IMR-90 (cell line): ENCODE data around the gene NT5C1A. TPM values are rescaled to one million over a fixed set of nuclear protein-coding genes. Genes with fewer than 3 reads are reported as not detected.

Experiments used
- ATAC-seq: fragments of 200-7000 bp; cut with Tn5 transposase; 2 replicates; pipeline ENCODE4 v1.9.1; 2020; ENCODE audit warnings: low read depth, mild to moderate bottlenecking, moderate library complexity
- BruUV-seq: library from RNA; stranded (reverse); fragments of 400-500 nt; replicated peaks from 2 replicates; lab custom pipeline; 2021; lab: Mats Ljungman, UMichigan
- CTCF ChIA-PET: fragments of 300-600 bp; formaldehyde crosslinking; extraction: SDS; loops from one replicate; lab custom pipeline; 2021; ENCODE audit warnings: antibody characterized with exemption; lab: Yijun Ruan, JAX
- POLR2A ChIA-PET: fragments of 300-600 bp; sonication (Branson Sonifier 250); formaldehyde crosslinking; loops from one replicate; lab custom pipeline; 2022; ENCODE audit warnings: antibody characterized with exemption; ENCODE audit not compliant: unreplicated experiment; lab: Charles Lee
- DNase-seq: peaks from one replicate; pipeline ENCODE4 v3.0.0; 2013
- H2AFZ ChIP-seq: replicated peaks from 2 replicates; pipeline ENCODE3; 2013; ENCODE audit warnings: low read length, mild to moderate bottlenecking; ENCODE audit not compliant: poor library complexity
- H2AK5ac ChIP-seq: 2 replicates; pipeline ENCODE4 v1.6.1; 2013; ENCODE audit warnings: low read depth, low read length, inconsistent platforms
- H2AK9ac ChIP-seq: replicated peaks from 2 replicates; pipeline ENCODE3; 2013; ENCODE audit warnings: mild to moderate bottlenecking, low read depth, low read length, moderate library complexity; ENCODE audit not compliant: poor library complexity
- H2BK120ac ChIP-seq: 2 replicates; pipeline ENCODE4 v1.6.1; 2013; ENCODE audit warnings: low read depth, low read length, inconsistent platforms
- H2BK15ac ChIP-seq: 3 replicates; pipeline ENCODE4 v1.6.1; 2013; ENCODE audit warnings: low read depth, low read length, inconsistent platforms
- H2BK20ac ChIP-seq: 2 replicates; pipeline ENCODE4 v1.6.1; 2013; ENCODE audit warnings: low read depth, mild to moderate bottlenecking, inconsistent platforms, low read length, moderate library complexity
- H2BK5ac ChIP-seq: 2 replicates; pipeline ENCODE4 v1.6.1; 2013; ENCODE audit warnings: mild to moderate bottlenecking, low read depth, low read length, inconsistent platforms; ENCODE audit not compliant: poor library complexity, severe bottlenecking
- H3K14ac ChIP-seq: replicated peaks from 2 replicates; pipeline ENCODE4 v1.6.1; 2013; ENCODE audit warnings: low read depth, low read length, inconsistent platforms
- H3K18ac ChIP-seq: 2 replicates; pipeline ENCODE4 v1.6.1; 2013; ENCODE audit warnings: low read depth, low read length, control low read depth
- H3K23ac ChIP-seq: 2 replicates; pipeline ENCODE4 v1.6.1; 2013; ENCODE audit warnings: low read depth, low read length, inconsistent platforms
- H3K27ac ChIP-seq: 2 replicates; pipeline ENCODE4 v1.5.1; 2013; ENCODE audit warnings: mild to moderate bottlenecking, control low read depth, low read length; ENCODE audit not compliant: insufficient read depth
- H3K27me3 ChIP-seq: 2 replicates; pipeline ENCODE4 v1.6.1; 2013; ENCODE audit warnings: low read length; ENCODE audit not compliant: control insufficient read depth, insufficient read depth
- H3K36me3 ChIP-seq: 2 replicates; pipeline ENCODE4 v1.6.1; 2013; ENCODE audit warnings: low read length, mixed read lengths; ENCODE audit not compliant: control insufficient read depth, insufficient read depth
- H3K4ac ChIP-seq: 2 replicates; pipeline ENCODE4 v1.6.1; 2013; ENCODE audit warnings: low read depth, low read length, inconsistent platforms
- H3K4me1 ChIP-seq: 2 replicates; pipeline ENCODE4 v1.6.1; 2013; ENCODE audit warnings: low read length, mixed read lengths; ENCODE audit not compliant: control insufficient read depth, insufficient read depth
- H3K4me2 ChIP-seq: 2 replicates; pipeline ENCODE4 v1.6.1; 2013; ENCODE audit warnings: low read depth, mild to moderate bottlenecking, control low read depth, low read length, moderate library complexity
- H3K4me3 ChIP-seq: 2 replicates; pipeline ENCODE4 v1.5.1; 2013; ENCODE audit warnings: low read depth, mild to moderate bottlenecking, control low read depth, low read length, moderate library complexity; ENCODE audit not compliant: insufficient read depth
- H3K56ac ChIP-seq: 2 replicates; pipeline ENCODE4 v1.6.1; 2013; ENCODE audit warnings: low read length, inconsistent platforms; ENCODE audit not compliant: insufficient read depth; ENCODE audit errors: extremely low read depth
- H3K79me1 ChIP-seq, 2 experiments: 2 replicates each; pipeline ENCODE4 v1.6.1; 2013; ENCODE audit warnings: low read length in 2 of 2, inconsistent platforms in 1 of 2, low read depth in 1 of 2
- H3K9ac ChIP-seq: 2 replicates; pipeline ENCODE4 v1.6.1; 2013; ENCODE audit warnings: low read depth, low read length, control low read depth
- H3K9me1 ChIP-seq: 2 replicates; pipeline ENCODE4 v1.6.1; 2013; ENCODE audit warnings: low read length, inconsistent platforms; ENCODE audit not compliant: insufficient read depth
- H3K9me3 ChIP-seq: 2 replicates; pipeline ENCODE4 v1.6.1; 2013; ENCODE audit warnings: low read length; ENCODE audit not compliant: control insufficient read depth, insufficient read depth
- H4K20me1 ChIP-seq: 2 replicates; pipeline ENCODE4 v1.6.1; 2013; ENCODE audit warnings: low read length, inconsistent platforms; ENCODE audit not compliant: insufficient read depth
- H4K5ac ChIP-seq: 2 replicates; pipeline ENCODE4 v1.6.1; 2013; ENCODE audit warnings: mild to moderate bottlenecking, low read depth, low read length, control low read depth
- H4K8ac ChIP-seq, 2 experiments: 2 replicates each; pipeline ENCODE4 v1.6.1; 2013; ENCODE audit warnings: low read depth in 2 of 2, low read length in 2 of 2, control low read depth in 1 of 2, inconsistent platforms in 1 of 2
- H4K91ac ChIP-seq: 2 replicates; pipeline ENCODE4 v1.6.1; 2013; ENCODE audit warnings: low read depth, low read length, inconsistent platforms; ENCODE audit not compliant: insufficient read depth
- BHLHE40 ChIP-seq: fragments of 150-350 bp; IDR thresholded peaks from 2 replicates; pipeline ENCODE4 v1.6.1; 2016; ENCODE audit warnings: mild to moderate bottlenecking, low read depth, low read length
- CHD1 ChIP-seq: IDR thresholded peaks from 2 replicates; pipeline ENCODE4 v1.6.1; 2012; ENCODE audit warnings: low read depth, low read length, improper control_type of control experiment
- CTCF ChIP-seq: conservative IDR thresholded peaks from 2 replicates; pipeline ENCODE4 v1.5.1; 2012; ENCODE audit warnings: mild to moderate bottlenecking, low read depth, low read length, improper control_type of control experiment
- ELK1 ChIP-seq: fragments of 150-350 bp; IDR thresholded peaks from 2 replicates; pipeline ENCODE4 v1.6.1; 2016; ENCODE audit warnings: low read depth, mild to moderate bottlenecking, low read length, moderate library complexity, borderline replicate concordance
- FOS ChIP-seq: fragments of 150-350 bp; IDR thresholded peaks from 2 replicates; pipeline ENCODE4 v1.6.1; 2016; ENCODE audit warnings: low read depth, low read length
- NFE2L2 ChIP-seq: fragments of 150-350 bp; IDR thresholded peaks from 2 replicates; pipeline ENCODE4 v1.6.1; 2016; ENCODE audit warnings: low read depth, mild to moderate bottlenecking, low read length
- RAD21 ChIP-seq: IDR thresholded peaks from 2 replicates; pipeline ENCODE4 v1.6.1; 2012; ENCODE audit warnings: low read length, improper control_type of control experiment
- RCOR1 ChIP-seq: IDR thresholded peaks from 2 replicates; pipeline ENCODE4 v1.6.1; 2012; ENCODE audit warnings: mild to moderate bottlenecking, low read length, improper control_type of control experiment; ENCODE audit not compliant: insufficient replicate concordance
- RFX5 ChIP-seq: IDR thresholded peaks from 2 replicates; pipeline ENCODE4 v1.8.0; 2012; ENCODE audit warnings: low read depth, mild to moderate bottlenecking, low read length, moderate library complexity
- SMC3 ChIP-seq: fragments of 150-350 bp; IDR thresholded peaks from 2 replicates; pipeline ENCODE4 v1.6.1; 2016; ENCODE audit warnings: low read depth, mild to moderate bottlenecking, antibody characterized with exemption, low read length, moderate library complexity
- WGBS, 2 experiments: methylation state at CpG; one replicate each; pipeline versions ENCODE4 v1.1.5 to v1.1.7; 2013; ENCODE audit warnings: missing lambda C conversion rate in 2 of 2; ENCODE audit not compliant: insufficient read length in 1 of 2; ENCODE audit errors: extremely low coverage in 2 of 2; 5-methylcytosine and 5-hydroxymethylcytosine counted together
- dilution Hi-C: fragments of 300-500 bp; cut with HindIII; formaldehyde crosslinking; loops from one replicate; pipeline ENCODE4 v1.14.3; 2018; ENCODE audit warnings: low sequenced_read_pairs; ENCODE audit not compliant: unreplicated experiment
- in situ Hi-C: fragments of 300-500 bp; cut with MboI; formaldehyde crosslinking; loops from 3 replicates; pipeline ENCODE4 v1.14.3; 2019; ENCODE audit warnings: low sequenced_read_pairs, inconsistent platforms, mixed read lengths
- intact Hi-C: fragments of 100-400 bp; cut with micrococcal nuclease; formaldehyde crosslinking; loops from 2 replicates; pipeline ENCODE4 v1.10.0; 2022
- polyA plus RNA-seq, 3 experiments: library from polyadenylated mRNA; depleted of rRNA; stranded (reverse); fragments of >200 nt; gene quantifications; 2 replicates each; pipeline ENCODE4 v1.2.3, GENCODE V29; 2012; ENCODE audit warnings: low replicate concordance in 1 of 3
- total RNA-seq: library from RNA; depleted of rRNA; stranded (reverse); fragments of >200 nt; gene quantifications from 2 replicates; pipeline ENCODE4 v1.2.3, GENCODE V29; 2012
- TF ChIP-seq, protein P1 (sequence below): fragments of 150-350 bp; IDR thresholded peaks from 2 replicates; pipeline ENCODE4 v1.6.1; 2017; ENCODE audit warnings: mild to moderate bottlenecking, antibody characterized with exemption, low read length, low read depth

Gene NT5C1A
- total and polyA plus RNA-seq, 2 of the 4 experiments (the other 2 are of a cell fraction): not detected

- H4K8ac ChIP-seq: no peak overlapping the region
- no peak overlapping the region for H2AK9ac ChIP-seq
- no peak overlapping the region for H2AFZ ChIP-seq
- H2BK120ac ChIP-seq: no peak overlapping the region
- no peak overlapping the region for H3K27ac ChIP-seq
- H3K56ac ChIP-seq: no peak overlapping the region
- DNase-seq: no peak
- H3K14ac ChIP-seq: no peak overlapping the region
- no peak overlapping the region for H3K18ac ChIP-seq
- BruUV-seq: no TSS peak
- H3K9me3 ChIP-seq: peaks cover 4% of the 10 kb centered on the region
- no peaks in the 10 kb centered on the region for H3K9me1 ChIP-seq
- no peak overlapping the region for H3K4ac ChIP-seq
- POLR2A ChIA-PET: no interaction called here
- H2BK20ac ChIP-seq: no peak overlapping the region
- H4K91ac ChIP-seq: no peak overlapping the region
- H3K79me1 ChIP-seq: no peaks in the 10 kb centered on the region
- no peak overlapping the region for H3K23ac ChIP-seq
- H4K20me1 ChIP-seq: no peaks in the 10 kb centered on the region; the same call in 1 of the 2 replicates
- H3K9ac ChIP-seq: no peak overlapping the region
- no peak overlapping the region for H4K5ac ChIP-seq
- H2AK5ac ChIP-seq: no peak overlapping the region
- no peak overlapping the region for H2BK15ac ChIP-seq
- H3K27me3 ChIP-seq: peaks cover 89% of the 10 kb centered on the region
- no peak for ATAC-seq
- H3K36me3 ChIP-seq: no peaks in the 10 kb centered on the region
- no peaks in the 10 kb centered on the region; the same call in 1 of the 2 replicates for H3K4me1 ChIP-seq
- WGBS, 2 experiments: 0% methylated on average over 2 of the region's 2 CpGs; no CpG with 5 or more reads in 1 of the 2 experiments
- no peak overlapping the region for H2BK5ac ChIP-seq
- intact Hi-C loops (no loop called here), in situ Hi-C loops (no loop called here), dilution Hi-C loops (no loop called here)
- TF ChIP-seq NFE2L2 (no peak), RAD21 (no peak), RFX5 (no peak), SMC3 (no peak), BHLHE40 (no peak), RCOR1 (no peak), ELK1 (no peak), FOS (no peak), CHD1 (no peak), CTCF (no peak)
- TF ChIP-seq, protein P1, sequence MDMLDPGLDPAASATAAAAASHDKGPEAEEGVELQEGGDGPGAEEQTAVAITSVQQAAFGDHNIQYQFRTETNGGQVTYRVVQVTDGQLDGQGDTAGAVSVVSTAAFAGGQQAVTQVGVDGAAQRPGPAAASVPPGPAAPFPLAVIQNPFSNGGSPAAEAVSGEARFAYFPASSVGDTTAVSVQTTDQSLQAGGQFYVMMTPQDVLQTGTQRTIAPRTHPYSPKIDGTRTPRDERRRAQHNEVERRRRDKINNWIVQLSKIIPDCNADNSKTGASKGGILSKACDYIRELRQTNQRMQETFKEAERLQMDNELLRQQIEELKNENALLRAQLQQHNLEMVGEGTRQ: no peak
- H3K4me3 ChIP-seq: no peak overlapping the region
- H3K4me2 ChIP-seq: no peak overlapping the region
- CTCF ChIA-PET: no interaction called here
These were observed 15.3 kb upstream of the NT5C1A start for GRCh38 chr1:39687243-39687642.
